HT-29 (cell line): Measurements from ENCODE around the gene GAK. TPM values are rescaled to one million over a fixed set of nuclear protein-coding genes. Genes with fewer than 3 reads are reported as not detected.

Source experiments
- DNase-seq: peaks from one replicate; pipeline ENCODE4 v3.0.0-alpha.2; 2015; ENCODE audit warnings: low spot score
- total RNA-seq: library from RNA; depleted of rRNA; stranded (reverse); fragments of >200 nt; shearing (Covaris generic); gene quantifications from 2 replicates; pipeline ENCODE4 v1.2.3, GENCODE V29; 2014

The GAK gene
- total RNA-seq, 1 experiment from 2014 or later, result 308 TPM

DNA sequence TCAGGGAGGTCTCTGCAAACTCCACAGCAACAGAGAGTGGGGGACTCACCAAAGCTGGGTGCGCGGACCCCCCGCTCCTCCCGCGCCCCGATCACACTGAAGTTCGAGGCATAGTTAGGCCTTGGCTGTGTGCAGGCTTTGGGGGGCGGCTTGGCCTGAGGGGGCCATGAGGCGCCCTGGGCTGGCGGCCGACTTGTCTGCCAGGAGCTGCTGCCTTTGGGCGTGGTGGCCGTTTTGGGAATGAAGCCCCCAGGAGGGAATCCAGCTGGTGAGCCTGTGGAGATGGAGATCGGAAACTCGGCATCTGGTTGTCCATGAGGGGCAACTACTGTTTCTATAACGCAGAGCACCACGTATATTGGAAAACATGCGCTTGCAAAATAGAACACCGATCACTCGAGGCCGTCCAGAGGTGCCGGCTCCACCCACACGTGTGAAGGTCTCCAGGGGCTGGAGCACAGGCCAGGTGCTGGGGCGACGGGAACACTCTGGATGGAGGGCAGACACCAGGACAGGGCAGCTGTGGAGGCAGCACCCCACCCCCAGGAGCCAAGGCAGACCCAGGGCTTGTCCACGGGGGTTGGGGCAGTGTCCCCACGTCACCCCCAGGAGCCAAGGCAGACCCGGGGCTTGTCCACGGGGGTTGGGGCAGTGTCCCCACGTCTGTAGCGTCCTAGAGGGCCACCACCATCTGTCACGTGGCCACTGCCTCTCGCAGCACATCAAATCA lies 80.2 kb downstream of the GAK start:
- DNase-seq, result no peak

DNA sequence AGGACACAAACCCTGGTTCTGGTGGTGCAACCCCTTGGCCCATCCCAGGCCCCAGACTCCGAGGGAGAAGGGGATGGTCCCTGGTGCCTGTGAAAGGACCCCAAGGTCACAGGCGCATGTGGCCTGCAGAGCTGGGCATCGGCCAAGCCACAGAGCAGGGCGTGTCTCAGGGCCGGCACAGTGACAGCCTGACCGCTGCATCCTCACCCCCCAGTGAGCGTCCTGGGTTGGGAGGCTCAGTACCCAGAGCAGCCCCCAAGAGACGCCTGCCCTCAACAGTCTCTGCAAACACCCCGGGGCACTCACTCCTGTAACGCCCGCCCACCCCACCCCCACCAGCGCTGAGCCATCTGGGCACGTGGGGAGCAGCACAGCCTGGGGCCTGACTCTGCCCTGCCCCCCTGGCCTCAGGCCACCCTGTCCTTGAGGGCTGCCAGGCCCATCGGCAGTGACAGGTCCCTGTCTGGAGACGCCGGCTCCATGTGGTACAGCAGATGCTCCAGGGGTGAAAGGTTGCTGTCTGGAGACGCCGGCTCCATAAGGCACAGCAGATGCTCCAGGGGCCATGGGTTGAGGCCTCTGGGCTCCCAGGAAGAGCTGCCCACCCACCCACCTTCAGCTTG lies 81.7 kb downstream of the GAK start:
- no peak for DNase-seq

DNA sequence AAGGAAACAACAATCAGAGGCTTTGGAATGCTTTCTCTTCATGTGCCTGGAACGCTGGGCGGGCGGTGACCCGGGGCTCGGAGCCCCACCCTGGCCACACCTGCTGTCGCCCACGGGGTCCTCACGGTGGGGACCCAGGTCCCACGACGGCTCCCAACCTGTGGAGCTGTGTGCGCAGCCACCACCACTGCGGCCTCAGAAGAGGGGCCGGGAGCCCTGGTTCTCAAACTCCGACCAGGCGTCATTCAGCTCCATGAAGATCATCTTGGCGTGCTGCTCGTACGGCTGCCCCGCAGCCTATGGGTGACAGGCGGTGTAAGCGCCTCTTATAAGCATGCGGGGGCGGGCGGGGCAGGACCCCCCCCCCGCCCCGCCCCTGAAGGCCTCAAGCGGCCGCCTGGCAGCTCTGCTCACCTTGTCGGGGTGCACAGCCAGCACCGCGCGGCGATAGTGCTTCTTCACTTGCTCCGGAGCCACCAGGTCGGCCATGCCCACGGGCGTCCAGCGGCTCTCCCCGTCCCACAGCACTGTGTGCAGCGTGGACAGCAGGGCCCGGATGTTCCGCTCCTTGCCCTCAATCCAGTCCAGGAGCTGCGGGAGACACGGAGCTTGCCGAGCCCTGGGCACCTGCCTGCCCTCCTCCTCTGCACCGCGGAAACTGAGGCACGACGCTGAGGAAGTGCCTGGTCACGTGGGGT lies 82.5 kb downstream of the GAK start:
- no peak for DNase-seq

DNA sequence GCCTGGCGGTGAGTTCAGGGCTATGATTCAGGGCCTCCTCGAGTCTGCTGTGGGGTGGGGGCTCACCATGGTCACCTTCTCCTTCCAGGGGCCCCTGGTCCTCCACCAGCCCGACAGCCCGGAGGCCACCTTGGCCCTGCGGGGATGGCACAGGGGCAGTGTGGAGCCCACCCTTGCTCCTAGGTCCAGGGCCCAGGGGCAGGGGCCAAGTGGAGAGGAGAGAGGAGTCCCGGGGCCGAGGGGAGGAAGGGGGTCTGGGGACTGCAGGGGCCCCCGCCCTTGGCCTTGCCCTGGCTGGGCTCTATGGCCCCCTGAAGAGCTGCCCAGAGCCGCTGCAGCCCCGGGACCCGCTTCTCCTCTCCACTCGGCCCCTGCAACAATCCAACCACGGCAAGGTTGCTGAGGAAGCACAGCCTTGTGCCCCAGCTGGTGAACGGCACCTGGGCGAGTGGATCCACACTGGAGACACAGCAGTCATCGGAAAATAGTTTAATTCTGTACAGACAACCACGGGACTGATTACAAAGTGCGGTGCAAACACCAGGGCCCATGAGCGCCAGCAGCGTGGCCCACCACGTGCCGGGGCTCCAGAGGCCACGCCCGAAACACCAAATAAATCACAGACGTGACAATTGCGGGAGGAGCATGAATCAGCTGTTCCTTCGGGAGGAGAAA lies 83.2 kb downstream of the GAK start:
- DNase-seq, result no peak

DNA sequence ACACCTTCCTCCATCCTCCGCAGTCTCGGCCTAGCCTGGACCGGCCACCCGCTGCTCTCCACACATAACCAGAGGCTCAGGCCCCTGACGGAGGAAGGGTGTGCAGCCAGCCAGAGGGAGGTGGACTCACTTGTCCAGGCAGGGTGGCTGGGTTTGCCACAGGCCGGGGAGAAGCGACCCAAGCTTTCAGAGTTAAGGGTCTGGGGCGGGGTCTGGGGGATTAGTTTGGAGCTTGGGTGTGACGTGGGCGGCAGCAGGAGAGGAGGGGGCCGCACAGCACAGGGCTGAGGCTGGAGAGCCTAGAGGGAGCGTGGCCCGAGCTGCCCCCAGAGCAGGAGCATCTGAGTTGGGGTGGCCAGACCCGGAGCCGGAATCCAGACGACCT lies 83.8 kb downstream of the GAK start:
- DNase-seq, result no peak

DNA sequence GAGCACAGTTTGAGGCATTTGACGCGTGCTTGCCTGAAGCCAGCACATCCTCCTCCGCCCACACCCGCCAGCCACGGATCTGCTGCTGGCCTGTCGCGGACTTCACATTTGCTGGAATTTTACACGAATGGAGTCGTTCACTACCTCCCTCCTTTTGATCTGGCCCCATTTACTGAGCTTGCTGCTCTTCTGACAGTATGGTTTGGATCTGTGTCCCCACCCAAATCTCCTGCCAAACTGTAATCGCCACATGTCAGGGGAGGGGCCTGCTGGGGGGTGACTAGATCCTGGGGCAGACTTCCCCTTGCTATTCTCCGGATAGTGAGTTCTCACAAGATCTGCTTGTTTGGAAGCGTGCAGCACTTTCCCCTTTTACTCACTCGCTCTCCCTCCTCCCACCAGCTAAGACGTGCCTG lies 86.3 kb downstream of the GAK start:
- no peak for DNase-seq

DNA sequence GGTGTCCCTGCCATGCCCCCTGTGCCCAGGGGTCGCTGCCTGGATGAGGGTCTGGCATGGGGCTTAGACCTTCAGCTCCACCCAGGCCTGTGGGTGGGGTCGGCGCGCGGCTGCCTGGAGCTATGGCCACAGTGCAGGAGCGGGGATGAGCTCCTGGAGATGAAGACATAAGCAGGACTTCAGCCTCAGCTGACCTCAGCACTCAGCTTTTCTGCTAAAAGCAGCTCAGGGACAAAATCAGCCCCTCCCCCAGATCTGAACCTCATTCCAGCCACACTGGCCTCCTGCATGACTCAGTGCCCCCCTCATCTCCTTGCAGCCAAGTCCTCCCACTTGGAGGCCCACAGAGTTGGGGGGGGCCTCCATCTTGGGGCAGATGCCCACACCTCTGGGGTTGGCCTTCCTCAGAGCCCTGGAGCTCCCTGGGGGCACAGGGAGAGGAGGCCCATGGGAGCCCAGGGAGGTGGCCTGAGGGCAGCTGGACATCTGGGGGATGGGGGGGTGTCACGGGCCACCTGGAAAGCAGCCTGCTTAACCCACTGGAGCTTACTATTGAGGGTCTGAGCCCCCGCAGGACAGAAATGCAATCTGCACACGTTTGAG lies 86.8 kb downstream of the GAK start:
- no peak for DNase-seq

DNA sequence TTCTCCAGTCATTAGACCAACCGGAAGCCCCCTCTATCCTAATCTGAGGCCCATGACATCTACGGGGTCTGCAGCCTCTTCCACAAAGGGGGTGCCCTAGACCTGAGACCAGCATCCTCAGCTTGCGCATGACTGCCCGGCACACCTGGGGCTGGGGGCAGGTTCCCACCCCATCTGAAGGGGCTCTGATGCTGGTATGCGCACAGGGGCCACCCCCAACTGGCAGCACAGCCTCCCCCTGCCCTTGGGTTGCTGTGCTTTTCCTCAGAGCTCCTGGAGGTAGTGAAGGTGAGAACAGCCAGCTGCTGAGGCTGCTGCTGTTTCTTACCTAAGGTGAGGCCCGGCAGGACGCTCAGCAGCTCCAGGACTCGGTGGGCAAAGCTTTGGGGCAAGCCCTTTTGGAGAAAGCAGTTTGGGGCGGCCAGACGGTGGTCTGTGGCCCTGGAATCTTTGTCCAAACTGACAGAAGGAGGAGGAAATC lies 87.3 kb downstream of the GAK start:
- no peak for DNase-seq

DNA sequence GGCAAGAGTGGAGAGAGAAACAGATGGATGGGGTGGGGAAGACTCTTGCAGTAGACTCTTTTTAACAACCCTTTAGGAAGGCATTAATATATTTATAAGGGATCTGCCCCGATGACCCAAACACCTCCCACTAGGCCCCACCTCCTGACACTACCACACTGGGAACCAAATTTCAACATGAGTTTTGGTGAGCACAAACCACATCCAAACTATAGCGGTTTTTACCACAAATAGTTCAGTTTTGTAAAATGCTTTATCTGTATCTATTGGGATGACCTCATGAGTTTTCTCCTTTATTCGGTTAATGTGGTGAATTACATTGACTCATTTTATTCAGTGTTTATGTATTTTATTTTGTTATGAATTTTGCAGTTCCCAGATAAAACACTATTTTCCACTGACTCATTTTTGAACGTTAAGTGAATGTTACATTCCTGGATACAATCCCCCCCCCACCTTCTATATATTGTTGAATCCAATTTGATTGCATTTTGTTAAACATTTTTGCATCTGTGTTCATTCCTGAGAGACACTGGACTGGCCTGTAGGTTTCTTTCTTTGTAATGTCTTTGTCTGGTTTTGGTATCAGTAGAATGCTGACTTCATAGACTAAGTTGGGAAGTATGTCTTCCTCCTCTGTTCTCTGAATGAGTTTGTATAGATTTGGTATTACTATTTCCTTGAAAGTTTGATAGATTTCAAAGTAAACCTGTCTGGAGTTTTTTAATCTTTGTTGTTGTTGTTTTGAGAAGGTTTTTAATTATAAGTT lies 92.3 kb downstream of the GAK start:
- DNase-seq, result no peak

DNA sequence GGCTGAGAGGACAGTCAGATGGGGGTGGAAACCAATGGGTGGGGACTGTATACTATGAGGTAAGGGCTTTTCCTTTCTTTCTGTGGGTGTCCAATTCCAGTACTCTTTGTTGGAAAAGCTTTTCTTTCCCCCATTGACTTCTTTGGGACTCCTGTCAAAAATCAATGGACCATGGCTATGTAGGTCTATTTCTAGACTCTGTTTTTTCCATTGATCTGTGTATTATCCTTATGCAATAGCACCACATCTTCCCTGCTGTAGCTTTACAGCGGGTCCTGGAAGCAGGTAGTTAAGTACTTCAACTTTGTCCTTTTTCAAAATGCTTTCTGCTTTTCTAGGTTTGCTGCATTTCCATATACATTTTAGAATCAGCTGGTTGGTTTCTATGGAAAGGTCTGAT lies 94.3 kb downstream of the GAK start:
- DNase-seq, result no peak

DNA sequence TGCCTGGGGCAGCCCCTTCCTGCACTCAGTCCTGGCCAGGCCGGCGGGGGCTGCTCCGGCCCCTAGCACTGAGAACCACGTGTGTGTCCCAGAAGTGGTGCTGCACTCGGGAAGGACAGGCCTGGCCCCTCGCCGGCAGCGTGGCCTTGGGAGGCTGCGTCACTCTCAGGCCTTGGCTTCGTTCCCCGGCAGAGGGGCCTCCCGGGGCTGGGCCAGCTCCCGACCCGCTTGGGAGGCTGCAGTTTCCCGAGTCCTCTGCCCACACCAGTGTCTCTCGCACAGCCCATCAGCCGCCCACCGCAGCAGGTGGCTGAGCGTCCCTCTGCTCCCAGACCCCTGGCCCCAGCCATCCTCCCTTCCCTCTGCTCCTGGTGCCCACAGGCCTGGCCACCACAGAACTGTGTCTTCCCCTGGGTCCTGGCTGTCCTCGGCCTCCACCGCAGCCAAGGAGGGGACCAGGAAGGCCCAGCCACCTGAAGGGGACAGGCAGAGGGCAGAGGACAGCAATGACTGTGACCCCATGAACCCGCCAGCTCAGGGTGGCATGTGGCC lies 95.3 kb downstream of the GAK start:
- DNase-seq, result no peak

DNA sequence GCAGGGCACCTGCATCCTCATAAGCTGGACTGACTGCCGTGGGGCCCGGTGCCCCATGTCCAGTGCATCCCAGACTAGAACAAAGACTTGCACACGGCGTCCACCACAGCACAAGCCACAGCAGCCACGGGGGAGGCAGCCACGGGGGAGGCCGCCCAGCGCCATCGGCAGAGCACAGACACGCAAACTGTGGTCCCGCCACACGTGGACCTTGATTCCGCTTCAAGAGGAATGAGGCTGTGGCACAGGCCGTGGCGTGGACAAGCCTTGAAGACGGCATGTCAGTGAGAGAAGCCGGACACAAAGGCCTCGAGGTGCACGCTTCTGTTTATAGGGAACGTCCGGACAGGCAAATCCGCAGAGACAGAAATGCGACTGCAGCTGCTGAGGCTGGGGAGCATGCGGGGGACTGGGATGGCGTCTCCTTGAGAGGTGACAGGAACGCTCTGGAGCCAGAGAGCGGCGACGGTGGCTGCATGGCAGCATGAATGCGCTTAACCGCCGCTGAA lies 96.1 kb downstream of the GAK start:
- DNase-seq, result no peak

DNA sequence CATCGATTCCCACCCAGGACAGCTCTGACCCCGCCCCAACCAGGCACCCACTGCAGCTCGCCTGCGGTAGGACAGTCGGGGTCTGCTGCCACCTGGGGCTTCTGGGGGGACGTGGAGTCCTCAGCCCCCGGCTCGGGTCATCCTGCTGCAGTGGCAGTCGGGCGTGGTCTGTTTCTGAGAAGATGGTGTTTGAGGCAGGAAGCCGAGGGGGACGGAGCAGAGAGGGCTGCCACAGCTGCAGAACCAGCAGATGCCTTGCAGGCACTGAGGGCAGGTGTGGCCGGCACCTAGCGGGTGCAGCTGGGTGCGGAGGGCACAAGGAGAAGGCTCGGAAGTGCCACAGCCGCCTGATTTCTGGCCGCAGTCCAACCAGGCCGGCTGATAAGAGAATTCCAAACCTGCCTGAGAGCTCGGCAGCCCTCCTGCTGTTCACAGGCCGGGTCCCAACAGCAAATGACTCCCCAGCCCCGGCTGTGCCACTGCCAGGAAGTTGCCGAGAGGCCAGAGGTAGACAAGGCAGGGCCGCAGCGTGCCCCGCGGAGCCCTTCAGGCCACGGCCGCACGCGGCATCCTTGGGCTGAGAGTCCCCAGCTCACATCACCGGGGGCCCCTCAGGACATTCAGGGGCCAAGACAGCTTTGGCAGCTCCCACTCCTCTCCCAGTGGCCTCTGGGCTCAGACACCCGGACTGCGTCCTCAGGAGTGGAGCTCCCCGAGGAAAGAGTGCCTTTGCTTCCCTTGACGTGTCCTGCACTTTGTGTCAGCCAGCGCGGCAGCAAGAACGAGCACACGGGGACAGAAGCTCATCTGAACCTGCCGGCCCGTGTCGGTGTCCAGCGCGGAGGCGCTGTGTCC lies 96.7 kb downstream of the GAK start:
- DNase-seq, result peak; percentile 11

DNA sequence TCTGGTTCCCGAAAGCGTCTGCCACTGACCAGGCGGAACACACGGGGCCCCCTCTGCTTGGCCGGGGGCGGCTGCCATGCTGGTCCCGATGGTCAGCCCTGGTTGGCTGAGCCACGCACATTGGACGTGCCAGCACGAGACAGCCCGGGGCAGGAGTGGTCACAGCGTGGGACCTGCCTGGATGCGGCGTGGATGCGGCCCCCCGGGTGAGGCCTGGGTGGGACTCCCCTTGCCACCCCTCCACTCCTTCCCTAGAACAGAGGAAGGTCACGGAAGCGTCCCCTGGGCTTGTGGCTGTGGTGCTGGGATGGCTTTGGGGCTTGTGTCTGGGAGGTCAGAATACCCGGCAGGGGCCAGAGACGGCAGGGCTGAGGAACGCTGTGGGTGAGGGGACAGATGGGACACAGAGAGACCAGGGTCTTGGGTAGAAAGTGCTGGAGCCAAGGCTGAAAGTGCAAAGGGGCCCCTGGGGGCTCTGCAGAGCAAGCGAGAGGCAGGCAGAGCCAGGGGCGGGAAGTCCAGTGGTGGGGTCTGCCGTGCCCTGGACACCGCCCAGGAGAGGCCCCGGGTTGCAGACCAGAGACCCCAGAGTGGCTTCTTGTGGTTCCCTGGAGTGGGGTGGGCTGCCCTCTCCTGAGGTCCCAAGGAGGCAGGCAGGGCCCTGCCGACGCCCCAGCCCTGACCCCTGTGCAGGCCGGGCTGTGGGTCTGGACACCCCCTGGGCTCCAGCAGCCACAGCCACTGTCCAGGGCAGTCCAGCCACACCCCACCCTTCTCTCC lies 97.6 kb downstream of the GAK start:
- no peak for DNase-seq

DNA sequence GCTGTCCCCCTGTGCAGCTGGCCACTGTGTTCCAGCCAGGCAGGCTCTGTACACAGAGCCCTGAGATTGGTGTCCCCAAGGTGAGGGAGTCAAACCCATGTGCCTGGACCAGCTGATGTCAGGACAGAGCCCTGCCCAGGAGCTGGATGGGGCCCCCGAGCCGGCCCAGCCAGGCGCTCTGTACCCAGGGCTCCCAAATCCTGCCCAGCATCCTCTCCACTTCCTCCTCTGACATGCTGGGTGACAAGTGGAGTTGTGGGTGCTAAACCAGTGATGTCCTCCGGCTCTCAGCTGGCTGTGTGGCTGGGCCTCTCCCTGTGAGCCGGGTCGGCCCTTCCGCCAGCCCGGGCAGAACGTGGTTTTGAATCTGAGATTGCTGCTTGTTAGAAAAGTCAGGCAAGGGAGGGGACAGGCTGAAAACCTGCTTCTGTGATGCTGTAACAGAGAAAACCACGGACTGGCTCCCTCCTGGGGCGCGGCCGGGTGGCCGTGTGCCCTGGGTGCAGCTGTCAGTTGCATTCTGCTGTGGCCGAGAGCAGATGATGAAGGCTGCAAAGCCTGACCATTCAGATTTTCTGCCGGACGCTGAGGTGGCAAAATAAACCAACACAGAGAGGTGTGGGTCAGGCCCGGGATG lies 98.3 kb downstream of the GAK start:
- DNase-seq, result no peak

DNA sequence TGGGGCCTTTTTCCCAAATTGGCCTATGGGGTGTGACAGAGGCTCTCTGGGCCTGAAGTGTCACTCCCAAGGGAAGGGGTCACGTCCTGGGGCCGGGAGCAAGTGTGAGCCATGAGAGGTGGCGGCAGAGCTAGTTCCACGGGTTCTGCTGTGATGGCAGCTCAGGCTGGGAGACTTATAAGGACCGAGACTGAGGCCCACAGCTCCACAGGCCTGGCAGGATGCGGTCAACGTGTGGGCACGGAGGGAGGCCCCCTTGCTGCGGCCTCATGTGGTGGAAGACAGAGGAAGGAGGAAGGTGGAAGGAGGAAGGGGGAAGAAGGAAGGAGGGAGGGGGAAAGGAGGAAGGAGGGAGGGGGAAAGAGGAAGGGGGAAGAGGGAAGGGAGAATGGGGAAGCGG lies 99.0 kb downstream of the GAK start:
- no peak for DNase-seq

DNA sequence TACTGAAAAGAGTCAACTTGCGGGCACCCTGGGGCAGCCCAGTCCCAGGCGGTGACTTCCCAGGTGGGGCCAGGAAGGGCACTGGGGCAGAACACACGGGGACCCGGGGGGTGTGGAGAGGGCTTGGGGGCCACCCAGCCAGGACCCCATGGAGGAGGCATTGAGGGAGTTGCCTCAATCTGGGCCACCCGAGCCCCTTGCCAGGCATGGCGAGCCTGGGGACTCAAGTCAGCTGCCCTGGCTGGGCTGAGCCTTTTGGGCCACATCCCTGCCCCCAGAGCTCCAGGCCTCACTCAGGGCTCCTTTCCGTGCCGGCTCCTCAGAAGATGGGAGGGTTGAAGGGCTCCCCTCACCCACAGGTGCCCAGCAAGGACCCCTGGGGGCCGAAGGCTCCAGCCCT lies 99.6 kb downstream of the GAK start:
- no peak for DNase-seq

DNA sequence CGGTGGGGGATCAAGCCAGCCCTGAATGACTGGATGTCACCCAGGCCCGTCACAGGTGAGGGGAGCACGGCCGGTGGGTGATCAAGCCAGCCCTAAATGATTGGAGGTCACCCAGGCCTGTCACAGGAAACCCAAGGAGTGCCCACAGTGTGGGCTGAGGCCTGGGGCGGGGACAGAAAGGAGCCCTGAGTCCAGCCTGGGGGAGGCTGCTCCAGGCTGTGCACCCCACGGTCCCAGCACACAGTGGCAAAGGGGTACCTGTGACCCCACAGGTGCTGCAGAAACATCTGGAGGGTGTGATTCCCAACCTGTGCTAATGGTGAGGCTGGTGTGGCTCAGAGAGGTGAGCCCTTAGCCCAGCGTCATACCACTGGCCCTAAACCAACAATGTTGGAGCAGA lies 100.0 kb downstream of the GAK start:
- DNase-seq, result no peak

DNA sequence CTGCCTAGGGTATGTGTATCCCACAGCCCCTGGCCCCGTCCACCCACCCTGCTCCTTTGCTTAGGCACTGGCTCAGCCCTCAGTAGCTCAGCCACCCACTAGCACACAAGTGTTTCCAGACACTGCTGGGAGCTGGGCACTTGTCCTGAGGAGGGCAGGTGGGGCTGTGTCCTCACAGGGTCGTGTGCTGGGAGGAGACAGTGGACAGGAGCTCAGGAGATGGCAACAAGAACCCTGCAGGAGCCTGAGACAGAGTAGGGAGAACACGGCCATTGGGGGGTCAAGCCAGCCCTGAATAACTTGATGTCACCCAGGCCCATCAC lies 100.7 kb downstream of the GAK start:
- DNase-seq, result no peak
